HG03342 (cell line): ENCODE data around the gene LRRC4B.
"Not testable (repeated sequence)": the region's sequence is repeated elsewhere in the genome, so short reads cannot be mapped to it uniquely, and the experiment has no call there.

Source experiments
- ATAC-seq: cut with Tn5 transposase; IDR thresholded peaks from one replicate; pipeline ENCODE4 v1.9.1; 2021; ENCODE audit warnings: mild to moderate bottlenecking, moderate library complexity; ENCODE audit not compliant: unreplicated experiment

LRRC4B gene, protein sequence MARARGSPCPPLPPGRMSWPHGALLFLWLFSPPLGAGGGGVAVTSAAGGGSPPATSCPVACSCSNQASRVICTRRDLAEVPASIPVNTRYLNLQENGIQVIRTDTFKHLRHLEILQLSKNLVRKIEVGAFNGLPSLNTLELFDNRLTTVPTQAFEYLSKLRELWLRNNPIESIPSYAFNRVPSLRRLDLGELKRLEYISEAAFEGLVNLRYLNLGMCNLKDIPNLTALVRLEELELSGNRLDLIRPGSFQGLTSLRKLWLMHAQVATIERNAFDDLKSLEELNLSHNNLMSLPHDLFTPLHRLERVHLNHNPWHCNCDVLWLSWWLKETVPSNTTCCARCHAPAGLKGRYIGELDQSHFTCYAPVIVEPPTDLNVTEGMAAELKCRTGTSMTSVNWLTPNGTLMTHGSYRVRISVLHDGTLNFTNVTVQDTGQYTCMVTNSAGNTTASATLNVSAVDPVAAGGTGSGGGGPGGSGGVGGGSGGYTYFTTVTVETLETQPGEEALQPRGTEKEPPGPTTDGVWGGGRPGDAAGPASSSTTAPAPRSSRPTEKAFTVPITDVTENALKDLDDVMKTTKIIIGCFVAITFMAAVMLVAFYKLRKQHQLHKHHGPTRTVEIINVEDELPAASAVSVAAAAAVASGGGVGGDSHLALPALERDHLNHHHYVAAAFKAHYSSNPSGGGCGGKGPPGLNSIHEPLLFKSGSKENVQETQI

GRCh38 chr19:50567882-50568727, at the start of gene LRRC4B:
Gene LRRC4B, minus strand, starts transcription at chr19:50568435. Its CDS starts 19,597 bp downstream, at chr19:50548838.
- no peak for ATAC-seq

DNA sequence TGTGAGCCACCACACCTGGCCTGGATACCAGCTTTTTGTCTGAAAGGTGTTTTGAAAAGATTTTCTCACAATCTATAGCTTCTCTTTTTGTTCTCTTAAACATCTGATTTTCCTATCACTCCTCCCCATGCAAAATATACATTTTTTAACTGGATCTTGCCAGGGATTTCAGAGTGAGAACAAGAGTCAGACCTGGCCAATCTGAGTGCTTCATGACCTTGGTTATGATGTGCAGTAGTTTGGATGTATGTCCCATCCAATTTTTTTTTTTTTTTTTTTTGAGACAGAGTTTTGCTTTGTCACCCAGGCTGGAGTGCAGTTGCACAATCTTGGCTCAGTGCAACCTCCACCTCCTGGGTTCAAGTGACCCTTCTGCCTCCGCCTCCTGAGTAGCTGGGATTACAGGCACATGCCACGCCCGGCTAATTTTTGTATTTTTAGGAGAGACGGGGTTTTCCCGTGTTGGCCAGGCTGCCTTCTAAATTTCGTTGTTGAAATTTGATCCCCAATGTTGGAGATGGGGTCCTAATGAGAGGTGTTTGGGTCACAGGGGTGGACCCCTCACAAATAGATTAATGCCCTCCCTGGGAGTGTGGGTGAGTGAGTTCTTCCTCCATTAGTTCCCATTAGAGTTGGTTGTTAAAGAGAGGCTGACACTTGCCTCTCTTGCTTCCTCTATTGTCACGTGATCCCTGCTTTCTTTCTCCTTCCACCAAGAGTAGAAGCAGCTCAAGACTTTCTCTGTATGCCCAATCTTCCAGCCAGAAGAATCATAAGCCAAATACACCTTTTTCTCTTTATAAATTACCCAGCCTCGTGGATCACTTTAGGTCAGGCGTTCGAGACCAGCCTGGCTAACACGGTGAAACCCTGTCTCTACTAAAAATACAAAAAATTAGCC, 44.5 kb upstream of the LRRC4B start:
- ATAC-seq = not testable (repeated sequence)

GRCh38 chr19:50607874-50608785, 39.9 kb upstream of the LRRC4B start:
- ATAC-seq = no peak

- ATAC-seq = no peak
Measured at GRCh38 chr19:50607388-50607787, 39.2 kb upstream of the LRRC4B start.

DNA sequence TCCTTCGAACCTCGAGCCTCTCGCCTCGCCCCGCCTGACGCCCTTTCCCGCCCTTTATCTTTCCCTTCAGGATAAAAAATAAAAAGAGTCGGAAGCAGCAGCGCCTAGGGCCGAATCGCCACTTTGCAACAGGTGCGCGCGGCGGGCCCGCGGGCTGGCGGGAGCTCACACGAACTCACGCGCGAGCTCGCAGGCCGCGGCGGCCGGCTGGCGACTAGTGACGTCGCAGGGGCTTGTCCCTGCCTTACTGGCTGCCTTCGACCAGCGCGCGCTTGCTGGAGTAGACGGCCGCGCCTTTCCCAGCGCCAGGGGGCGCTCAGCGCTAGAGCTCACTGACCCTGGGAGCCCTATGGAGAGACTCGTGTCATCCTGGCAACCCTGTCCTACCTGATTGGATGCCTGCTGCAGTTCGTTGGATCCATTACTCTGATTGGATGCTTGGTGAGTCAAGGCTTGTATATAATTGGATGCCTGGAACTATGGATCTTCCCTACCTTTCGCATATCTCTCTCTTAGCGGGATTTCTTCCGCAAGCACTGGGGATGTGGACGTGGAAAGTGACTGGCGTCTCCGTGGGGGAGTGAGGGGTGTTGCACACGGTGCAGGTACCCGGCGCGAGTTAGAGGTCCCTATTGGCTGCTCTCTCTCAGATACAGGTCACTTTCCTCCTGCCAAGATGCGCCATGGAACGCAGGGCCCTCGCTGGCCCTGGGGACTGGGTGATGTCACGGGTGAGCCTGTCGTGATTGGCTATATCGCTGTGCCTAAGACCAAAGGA, 38.0 kb upstream of the LRRC4B start:
- ATAC-seq = not testable (repeated sequence)

DNA sequence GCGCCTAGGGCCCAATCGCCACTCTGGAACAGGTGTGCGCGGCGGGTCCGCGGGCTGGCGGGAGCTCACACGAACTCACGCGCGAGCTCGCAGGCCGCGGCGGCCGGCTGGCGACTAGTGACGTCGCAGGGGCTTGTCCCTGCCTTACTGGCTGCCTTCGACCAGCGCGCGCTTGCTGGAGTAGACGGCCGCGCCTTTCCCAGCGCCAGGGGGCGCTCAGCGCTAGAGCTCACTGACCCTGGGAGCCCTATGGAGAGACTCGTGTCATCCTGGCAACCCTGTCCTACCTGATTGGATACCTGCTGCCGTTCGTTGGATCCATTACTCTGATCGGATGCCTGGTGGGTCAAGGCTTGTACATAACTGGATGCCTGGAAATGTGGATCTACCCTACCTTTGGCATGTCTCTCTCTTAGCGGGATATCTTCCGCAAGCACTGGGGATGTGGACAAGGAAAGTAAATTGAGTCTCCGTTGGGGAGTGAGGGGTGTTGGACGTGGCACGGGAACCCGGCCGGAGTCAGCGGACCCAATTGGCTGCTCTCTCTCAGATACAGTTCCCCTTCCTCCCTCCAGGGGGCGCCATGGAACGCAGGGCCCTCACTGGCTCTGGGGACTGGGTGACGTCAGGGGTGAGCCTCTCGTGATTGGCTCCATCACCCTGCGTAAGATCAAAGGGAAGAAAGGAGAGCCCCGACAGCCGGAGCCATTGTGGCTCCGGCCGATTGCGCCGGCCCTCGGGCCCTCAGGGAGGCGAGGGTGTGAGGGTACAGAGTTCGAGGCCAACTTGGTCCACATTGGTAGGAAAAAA, 36.2 kb upstream of the LRRC4B start:
- not testable (repeated sequence) for ATAC-seq

- ATAC-seq = no peak
Measured at GRCh38 chr19:50602935-50603334, 34.7 kb upstream of the LRRC4B start.

DNA sequence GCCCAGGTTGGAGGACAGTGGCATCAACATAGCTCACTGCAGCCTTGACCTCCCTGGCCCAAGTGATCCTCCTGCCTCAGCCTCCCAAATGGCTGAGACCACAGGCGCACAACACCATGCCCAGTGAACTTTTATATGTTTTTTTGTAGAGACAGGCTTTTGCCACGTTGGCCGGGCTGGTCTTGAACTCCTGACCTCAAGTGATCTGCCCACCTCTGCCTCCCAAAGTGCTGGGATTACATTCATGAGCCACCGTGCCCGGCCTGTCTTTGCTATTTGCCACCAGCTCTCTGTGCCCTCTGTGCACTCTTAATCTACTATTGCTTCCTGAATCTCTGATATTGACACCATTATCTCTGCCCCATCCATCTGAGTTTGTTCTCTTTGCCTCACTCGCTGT, 34.3 kb upstream of the LRRC4B start:
- ATAC-seq = no peak

DNA sequence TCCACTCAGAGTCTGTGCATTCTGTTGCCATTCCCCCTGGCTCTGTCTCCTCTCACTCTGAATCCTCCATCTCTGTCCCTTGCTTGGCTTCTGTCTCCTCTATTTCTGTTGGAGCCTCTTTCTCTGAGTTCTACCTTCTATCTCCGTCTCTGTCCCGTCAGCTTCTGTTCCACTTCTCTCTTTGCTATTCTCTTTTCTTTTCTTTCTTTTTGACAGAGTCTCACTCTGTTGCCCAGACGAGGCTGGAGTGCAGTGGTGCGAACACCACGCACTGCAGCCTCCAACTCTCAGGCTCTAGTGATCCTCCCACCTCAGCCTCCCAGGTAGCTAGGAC, 33.8 kb upstream of the LRRC4B start:
- no peak for ATAC-seq

GRCh38 chr19:50601407-50602088, 33.3 kb upstream of the LRRC4B start:
- ATAC-seq = no peak

DNA sequence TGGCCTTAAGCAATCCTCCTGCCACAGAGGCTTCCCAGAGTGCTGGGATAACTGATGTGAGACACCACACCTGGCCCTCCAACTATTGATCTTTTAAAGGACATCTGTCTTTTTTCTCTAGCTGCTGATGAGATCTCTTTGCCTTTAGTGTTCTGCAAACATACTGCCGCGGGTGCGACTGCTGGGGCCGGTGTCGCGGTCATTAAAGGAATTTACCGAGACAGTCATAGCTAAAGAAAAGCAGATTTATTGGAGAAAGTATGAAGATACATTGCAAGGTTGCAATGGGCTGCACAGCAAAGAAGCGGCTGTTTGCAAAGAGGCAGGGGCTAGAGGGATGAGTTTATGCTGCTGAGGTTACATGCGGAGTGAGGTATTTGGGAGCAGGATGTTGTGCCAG, 31.2 kb upstream of the LRRC4B start:
- ATAC-seq = no peak

GRCh38 chr19:50590191-50590590, 22.0 kb upstream of the LRRC4B start:
- ATAC-seq = no peak

GRCh38 chr19:50581795-50582660, 13.8 kb upstream of the LRRC4B start:
- ATAC-seq = not testable (repeated sequence)

- ATAC-seq = no peak
Measured at GRCh38 chr19:50580970-50581634, 12.9 kb upstream of the LRRC4B start.

DNA sequence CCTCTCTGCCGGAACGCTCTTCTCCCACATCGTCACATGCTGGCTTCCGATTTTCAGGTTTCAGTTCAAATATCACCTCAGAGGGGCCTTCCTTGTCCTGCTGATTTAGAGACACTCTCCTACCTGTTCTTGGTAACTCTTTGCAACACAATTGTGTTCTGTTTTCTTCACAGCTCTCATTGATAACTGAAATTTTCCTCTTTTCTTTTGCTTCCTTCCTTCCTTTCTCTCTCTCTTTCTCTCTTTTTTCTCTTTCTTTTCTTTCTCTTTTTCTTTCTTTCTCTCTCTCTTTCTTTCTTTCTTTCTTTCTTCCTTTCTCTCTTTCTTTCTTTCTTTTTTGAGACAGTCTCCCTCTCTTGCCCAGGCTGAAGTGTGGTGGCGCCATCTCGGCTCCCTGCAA, 12.0 kb upstream of the LRRC4B start:
- no peak for ATAC-seq

GRCh38 chr19:50576769-50577168, 8.5 kb upstream of the LRRC4B start:
- not testable (repeated sequence) for ATAC-seq
